Right lobe of liver (tissue), 6 donors: ENCODE data around the gene IPCEF1. TPM values are rescaled to one million over a fixed set of nuclear protein-coding genes. Genes with fewer than 3 reads are reported as not detected.

Experiments
- ATAC-seq, 4 donors: fragments of 200-7000 bp; cut with Tn5 transposase; one replicate each; pipeline ENCODE4 v1.9.1; 2020; ENCODE audit warnings: mild to moderate bottlenecking in 4 of 4, moderate library complexity in 4 of 4
- DNase-seq, 3 donors: peaks; one replicate each; pipeline ENCODE4 v3.0.0-alpha.2; 2020
- H3K27ac ChIP-seq, 3 donors: fragments of 200-600 bp; one replicate each; pipeline ENCODE4 v1.8.0; 2022
- H3K27me3 ChIP-seq, 2 donors: fragments of 200-600 bp; one replicate each; pipeline ENCODE4 v1.8.0; 2022
- H3K36me3 ChIP-seq, 4 donors: fragments of 200-600 bp; sonication (generic) in 1 of 4; one replicate each; pipeline versions ENCODE4 v1.5.1 to v1.8.0; 2017 to 2022; ENCODE audit warnings: control low read depth in 1 of 4
- H3K4me1 ChIP-seq, 4 donors: fragments of 200-600 bp; sonication (generic) in 1 of 4; one replicate each; pipeline versions ENCODE4 v1.5.1 to v1.8.0; 2017 to 2022; ENCODE audit warnings: control low read depth in 1 of 4
- H3K4me3 ChIP-seq, 3 donors: fragments of 200-600 bp; one replicate each; pipeline ENCODE4 v1.8.0; 2022
- H3K9me3 ChIP-seq, 4 donors: fragments of 200-600 bp; sonication (generic) in 1 of 4; one replicate each; pipeline versions ENCODE4 v1.5.1 to v1.8.0; 2017 to 2022; ENCODE audit warnings: control low read depth in 1 of 4
- CTCF ChIP-seq, 4 donors: fragments of 200-600 bp in 3 of 4; fragments of 450-650 bp in 1 of 4; IDR thresholded peaks; one replicate each; pipeline versions ENCODE4 v1.5.1 to v1.8.0; 2016 to 2022; ENCODE audit warnings: antibody characterized with exemption in 4 of 4, mild to moderate bottlenecking in 2 of 4
- POLR2A ChIP-seq: fragments of 450-650 bp; IDR thresholded peaks from one replicate; pipeline ENCODE4 v1.6.1; 2017; ENCODE audit warnings: antibody characterized with exemption, mild to moderate bottlenecking
- WGBS: methylation state at CpG from one replicate; pipeline ENCODE4 v1.1.6; 2018; ENCODE audit warnings: low coverage, low lambda C conversion rate; ENCODE audit not compliant: insufficient coverage; ENCODE audit errors: missing lambda C conversion rate; 5-methylcytosine and 5-hydroxymethylcytosine counted together
- intact Hi-C, 2 donors: fragments of 100-400 bp; cut with DNase I; formaldehyde crosslinking; loops; one replicate each; pipeline versions ENCODE4 v1.11.2 to v1.14.1; 2022
- total RNA-seq, 6 experiments: library from RNA; depleted of rRNA in 2 of 6; stranded (reverse); fragments of >200 nt in 2 of 6; fragmentation: NEBNext Ultra II Directional in 3 of 6; extraction: Animal tissue kit (Norgen Biotek cat#: 25700) in 3 of 6; gene quantifications; one replicate each; pipeline versions ENCODE4 v1.1.0 to v1.2.4, GENCODE V29; 2016 to 2023
- donor health status: DM: no; HTN: yes; CAD: no.
- donor health status: DM: no; HTN: no; CAD: no.
- donor health status: DM: no; HTN: no; CAD: no.
- donor health status: DM: no; HTN: yes; CAD: no.
- donor health status: DM: no; HTN: yes; CAD: no.

The IPCEF1 gene
- total RNA-seq, 6 experiments from 2014 or later, result 0.90 to 3.0 (median 1.4) TPM

- ATAC-seq (peak; percentile 41 to 91 (median 82)), DNase-seq (peak in 1 of 3 donors; percentile 52)
- Histone ChIP-seq H3K4me3 (peak overlapping the region in 2 of 3 donors; percentile 38 to 44), H3K4me1 (peaks cover 0 to 27% (median 5%) of the 10 kb centered on the region in 4 donors), H3K27me3 (no peaks in the 10 kb centered on the region), H3K9me3 (no peaks in the 10 kb centered on the region), H3K27ac (peak overlapping the region; percentile 18 to 83 (median 73)), H3K36me3 (no peaks in the 10 kb centered on the region)
- TF ChIP-seq CTCF (IDR thresholded peaks at IDR 0.05) (no peak), POLR2A (no peak)
- intact Hi-C loops, result no loop called here
These were observed 198.9 kb downstream of the IPCEF1 start for GRCh38 chr6:154157706-154158105.

- Histone ChIP-seq H3K36me3 (no peaks in the 10 kb centered on the region), H3K27ac (peak overlapping the region; percentile 18 to 83 (median 73)), H3K4me3 (peak overlapping the region; percentile 29 to 44 (median 38)), H3K9me3 (no peaks in the 10 kb centered on the region), H3K4me1 (peaks cover 0 to 27% (median 5%) of the 10 kb centered on the region in 4 donors), H3K27me3 (no peaks in the 10 kb centered on the region)
- DNase-seq (no peak), ATAC-seq (peak; percentile 39 to 65 (median 54))
- WGBS, result 12% methylated on average over 4 of the region's 4 CpGs
- intact Hi-C loops, result no loop called here
- TF ChIP-seq CTCF (IDR thresholded peaks at IDR 0.05) (no peak), POLR2A (no peak)
These were observed 199.5 kb downstream of the IPCEF1 start for GRCh38 chr6:154157082-154157481.

- Histone ChIP-seq H3K27ac (peak overlapping the region; percentile 18 to 83 (median 73)), H3K9me3 (no peaks in the 10 kb centered on the region), H3K4me1 (peaks cover 0 to 27% (median 5%) of the 10 kb centered on the region in 4 donors), H3K36me3 (no peaks in the 10 kb centered on the region), H3K4me3 (no peak overlapping the region), H3K27me3 (no peaks in the 10 kb centered on the region)
- intact Hi-C loops, result no loop called here
- TF ChIP-seq CTCF (IDR thresholded peaks at IDR 0.05) (peak; percentile 51 to 57 (median 56)), POLR2A (no peak)
- ATAC-seq, result peak; percentile 70 to 86 (median 83)
- WGBS, result 52% methylated on average over 6 of the region's 11 CpGs
- peak in 2 of 3 donors; percentile 44 to 55 for DNase-seq
These were observed 200.3 kb downstream of the IPCEF1 start for GRCh38 chr6:154156135-154156896.

- DNase-seq (peak in 1 of 3 donors; percentile 60), ATAC-seq (peak; percentile 42 to 69 (median 60))
- Histone ChIP-seq H3K4me3 (no peak overlapping the region), H3K36me3 (no peaks in the 10 kb centered on the region), H3K4me1 (peaks cover 0 to 27% (median 5%) of the 10 kb centered on the region in 4 donors), H3K27me3 (no peaks in the 10 kb centered on the region), H3K9me3 (no peaks in the 10 kb centered on the region), H3K27ac (no peak overlapping the region)
- TF ChIP-seq POLR2A, result no peak
- peak; percentile 78 to 87 (median 86) for TF ChIP-seq CTCF (IDR thresholded peaks at IDR 0.05)
- intact Hi-C loops, result loop anchor here in 1 of 2 donors (5.0 kb wide), 1 partner anchor 123 kb away; no protein-coding TSS in a partner anchor
- WGBS, result 25% methylated on average over 6 of the region's 6 CpGs
These were observed 202.1 kb downstream of the IPCEF1 start for GRCh38 chr6:154154389-154154967.
